ENCODE results near the gene SYT2.
"Not testable (repeated sequence)": the region's sequence is repeated elsewhere in the genome, so short reads cannot be mapped to it uniquely, and the experiment has no call there.

SYT2 gene

GRCh38 chr1:202638701-202639305 lies 71.5 kb downstream of the SYT2 start:
- peak in 1 of 2 experiments; percentile 76 for DNase-seq

DNA sequence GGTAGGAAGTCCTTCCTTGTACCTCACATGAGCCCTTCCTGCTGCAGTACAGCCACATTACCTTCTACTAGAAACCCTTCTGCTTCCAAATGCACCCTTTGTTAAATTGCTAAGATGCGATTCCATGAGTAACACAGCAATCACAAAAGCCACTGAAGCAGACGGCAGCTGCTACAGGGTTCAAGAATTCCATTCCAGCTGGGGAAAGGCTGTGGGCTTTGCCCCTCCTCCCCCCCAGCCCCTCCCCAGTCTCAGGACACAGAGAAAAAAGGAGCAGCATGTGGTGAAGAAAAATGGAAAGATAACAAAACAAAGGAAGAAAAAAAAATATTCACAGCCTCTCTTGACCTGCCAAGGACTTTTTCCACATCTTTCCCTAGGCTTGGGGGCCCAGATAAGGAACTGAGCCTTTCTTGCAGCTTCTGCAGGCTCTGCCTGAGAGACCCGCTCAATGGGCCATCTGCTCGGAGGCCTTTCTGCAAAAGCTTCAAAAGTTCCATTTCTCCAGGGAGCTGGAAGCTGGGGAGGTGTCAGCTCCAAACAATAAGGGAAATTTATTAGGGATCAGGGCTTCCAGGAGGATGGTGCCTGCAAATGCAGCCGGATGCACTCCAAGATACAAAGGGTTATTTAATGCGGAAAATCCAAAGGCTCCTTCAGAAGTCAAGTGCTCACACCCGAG lies 72.1 kb downstream of the SYT2 start:
- peak; percentile 50 to 81 for DNase-seq

GRCh38 chr1:202637321-202638018 lies 72.8 kb downstream of the SYT2 start:
- peak in 1 of 2 experiments; percentile 19 for DNase-seq

- DNase-seq: not testable (repeated sequence)
These were observed 74.1 kb downstream of the SYT2 start for GRCh38 chr1:202636171-202636570.

GRCh38 chr1:202632241-202632640 lies 78.0 kb downstream of the SYT2 start:
- no peak for DNase-seq

GRCh38 chr1:202631076-202631923 lies 79.0 kb downstream of the SYT2 start:
- no peak for DNase-seq

GRCh38 chr1:202630541-202630940 lies 79.7 kb downstream of the SYT2 start:
- no peak for DNase-seq

- not testable (repeated sequence) for DNase-seq
These were observed 80.2 kb downstream of the SYT2 start for GRCh38 chr1:202630096-202630495.

DNA sequence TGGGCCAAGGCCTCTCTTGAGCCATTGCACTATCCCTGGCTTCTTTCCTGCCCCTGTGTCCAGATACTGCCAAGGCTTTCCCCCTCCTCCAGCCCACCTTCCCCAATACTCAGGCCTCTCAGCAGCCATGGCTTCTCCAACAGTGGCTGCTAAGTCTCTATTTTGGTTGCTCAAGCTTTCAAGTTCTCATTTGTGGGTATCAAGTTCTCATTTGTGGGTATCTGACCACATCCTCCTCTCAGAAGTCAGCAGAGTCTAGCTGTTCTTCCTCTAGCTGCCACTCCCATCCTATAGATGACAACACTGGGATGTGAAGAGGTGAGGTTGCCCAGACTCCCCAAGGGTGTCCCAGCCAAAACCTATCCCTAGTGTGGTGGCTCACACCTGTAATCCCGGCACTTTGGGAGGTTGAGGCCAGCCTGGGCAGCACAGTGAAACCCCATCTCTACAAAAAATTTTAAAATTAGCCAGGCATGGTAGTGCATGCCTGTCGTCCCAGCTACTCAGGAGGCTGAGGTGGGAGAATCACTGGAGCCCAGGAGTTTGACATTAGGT lies 80.9 kb downstream of the SYT2 start:
- DNase-seq: not testable (repeated sequence)

GRCh38 chr1:202628646-202629215 lies 81.5 kb downstream of the SYT2 start:
- DNase-seq: no peak

GRCh38 chr1:202627841-202628565 lies 82.3 kb downstream of the SYT2 start:
- no peak for DNase-seq

DNA sequence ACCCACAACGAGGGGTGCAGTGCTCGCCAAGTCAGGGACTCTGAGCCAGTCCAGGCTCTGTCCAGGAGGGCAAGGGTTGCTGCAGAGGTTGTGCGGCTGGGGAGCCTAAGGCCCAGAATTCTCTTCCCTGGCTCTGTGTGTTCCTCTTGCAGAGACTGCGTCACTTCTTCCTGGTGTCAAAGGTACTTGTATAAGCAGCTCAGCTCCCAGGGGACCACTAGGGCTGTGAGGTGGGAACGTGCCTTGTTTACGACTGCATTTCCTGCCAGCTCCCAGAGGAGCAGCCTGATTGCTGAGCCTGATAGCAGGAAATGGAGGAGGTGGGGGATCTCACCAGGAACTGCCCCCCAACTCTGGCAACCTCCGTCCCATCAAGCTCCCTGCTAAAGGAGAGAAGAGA lies 83.2 kb downstream of the SYT2 start:
- not testable (repeated sequence) for DNase-seq

- DNase-seq: peak in 1 of 2 experiments; percentile 38
These were observed 84.6 kb downstream of the SYT2 start for GRCh38 chr1:202625416-202626360.

DNA sequence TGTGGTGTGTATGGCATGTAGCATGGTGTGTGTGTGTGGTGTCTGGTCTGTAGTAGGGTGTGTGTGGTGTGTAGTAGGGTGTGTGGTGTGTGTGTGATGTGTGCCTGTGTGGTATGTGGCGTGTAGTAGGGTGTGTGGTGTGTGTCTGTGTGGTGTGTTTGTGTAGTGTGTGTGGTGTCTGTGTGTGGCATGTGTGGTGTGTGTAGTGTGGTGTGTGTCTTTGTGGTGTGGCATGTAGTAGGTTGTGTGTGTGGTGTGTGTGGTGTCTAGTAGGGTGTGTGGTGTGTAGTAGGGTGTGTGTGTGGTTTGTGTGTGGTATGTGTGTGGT lies 85.5 kb downstream of the SYT2 start:
- DNase-seq: no peak

DNA sequence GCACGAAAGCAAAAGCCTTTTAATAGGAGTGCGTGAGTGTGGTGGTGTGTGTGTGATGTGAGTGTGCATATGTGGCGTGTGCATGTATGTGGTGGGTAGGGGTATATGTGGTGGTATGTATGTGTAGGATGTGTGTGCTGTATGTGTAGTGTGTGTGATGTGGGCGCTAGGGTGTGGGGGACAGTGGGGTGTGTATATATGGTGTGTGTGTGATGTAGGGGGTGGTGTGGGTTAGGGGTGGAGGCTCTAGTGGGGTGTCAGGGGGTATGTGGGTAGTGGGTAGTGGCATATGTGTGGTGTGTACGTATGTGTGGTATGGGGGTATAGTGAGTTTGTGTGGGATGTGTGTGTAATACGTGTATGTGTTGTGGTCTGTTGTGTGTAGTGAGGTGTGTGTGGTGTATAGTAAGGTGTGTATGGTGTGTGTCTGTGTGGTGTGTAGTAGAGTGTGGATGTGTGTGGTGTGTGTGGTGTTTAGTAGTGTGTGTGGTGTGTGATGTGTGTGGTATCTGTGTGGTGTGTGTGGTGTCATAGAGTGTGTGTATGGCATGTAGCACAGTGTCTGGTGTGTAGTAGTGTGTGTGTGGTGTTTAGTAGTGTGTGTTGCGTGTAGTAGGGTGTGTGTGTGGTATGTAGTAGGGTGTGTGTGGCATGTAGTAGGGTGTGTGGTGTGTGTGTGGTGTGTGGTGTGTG lies 86.0 kb downstream of the SYT2 start:
- DNase-seq: no peak

- DNase-seq: not testable (repeated sequence)
These were observed 86.8 kb downstream of the SYT2 start for GRCh38 chr1:202623476-202623875.

GRCh38 chr1:202623075-202623474 lies 87.2 kb downstream of the SYT2 start:
- DNase-seq: peak in 1 of 2 experiments; percentile 32

DNA sequence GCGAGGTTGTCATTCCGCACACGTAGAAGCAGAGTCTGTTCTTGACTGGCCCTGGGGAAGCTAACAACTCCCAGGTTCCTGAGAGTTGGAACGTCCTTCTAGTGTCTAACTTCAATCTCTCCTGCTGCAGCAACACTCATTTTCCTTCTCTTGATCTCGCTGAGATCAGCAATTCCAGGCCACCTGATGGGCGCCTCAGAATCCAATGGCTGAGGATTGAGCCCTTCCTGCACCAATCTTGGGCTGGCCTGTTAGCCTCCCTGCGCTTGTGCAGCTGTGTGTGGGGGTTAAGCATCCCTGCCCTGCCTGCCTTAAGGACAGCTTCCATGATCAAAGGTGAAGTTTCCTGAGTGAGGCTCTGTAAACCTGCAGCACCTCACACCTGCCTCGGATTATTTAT lies 87.9 kb downstream of the SYT2 start:
- DNase-seq: no peak

DNA sequence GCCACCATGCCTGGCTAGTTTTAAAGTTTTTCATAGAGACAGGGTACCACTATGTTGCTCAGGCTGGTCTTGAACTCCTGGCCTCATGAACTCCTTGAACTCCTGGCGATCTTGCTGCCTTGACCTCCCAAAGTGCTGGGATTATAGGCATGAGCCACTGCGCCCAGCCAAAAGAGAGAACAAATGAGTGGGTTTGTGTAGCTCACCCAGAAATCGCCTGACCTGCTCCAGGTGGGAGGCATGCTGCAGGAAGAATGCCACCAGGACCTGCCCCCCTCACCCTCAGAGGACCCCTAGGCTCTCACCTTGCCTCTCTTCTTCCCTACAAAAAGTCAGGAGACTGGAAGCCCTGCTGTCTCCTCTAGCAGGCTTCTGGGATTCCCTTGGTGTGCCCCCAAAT lies 88.8 kb downstream of the SYT2 start:
- no peak for DNase-seq

- DNase-seq: not testable (repeated sequence)
These were observed 90.2 kb downstream of the SYT2 start for GRCh38 chr1:202620036-202620435.

All from NCI-H446 (cell line).